Nephron (organoid): ENCODE measurements around the gene GLRA2.
A peak's percentile ranks its signal among the peaks of the same experiment; 100 is the strongest.

Experiments
- H3K27ac Mint-ChIP-seq, 3 experiments: 2 replicates each; pipeline ENCODE4 v1.8.0; 2020; ENCODE audit warnings: mixed read lengths in 3 of 3, mild to moderate bottlenecking in 2 of 3, moderate library complexity in 1 of 3
- H3K27me3 Mint-ChIP-seq: 2 replicates; pipeline ENCODE4 v1.8.0; 2021; ENCODE audit warnings: low read depth, mild to moderate bottlenecking, moderate library complexity, mixed read lengths
- H3K36me3 Mint-ChIP-seq: 2 replicates; pipeline ENCODE4 v1.8.0; 2020; ENCODE audit warnings: low read depth, mixed read lengths
- H3K4me1 Mint-ChIP-seq: 2 replicates; pipeline ENCODE4 v1.8.0; 2020; ENCODE audit warnings: mixed read lengths
- H3K4me3 Mint-ChIP-seq, 3 experiments: 2 replicates each; pipeline ENCODE4 v1.8.0; 2020; ENCODE audit warnings: mild to moderate bottlenecking in 3 of 3, mixed read lengths in 3 of 3, moderate library complexity in 2 of 3
- H3K9me3 Mint-ChIP-seq: 2 replicates; pipeline ENCODE4 v1.8.0; 2020; ENCODE audit warnings: mixed read lengths
- TF ChIP-seq, protein P1 (sequence below), 3 experiments: fragments of 200-600 bp; sonication (generic); IDR thresholded peaks; one replicate each; pipeline ENCODE4 v1.5.0; 2021; ENCODE audit warnings: antibody characterized with exemption in 3 of 3; ENCODE audit not compliant: unreplicated experiment in 3 of 3

The GLRA2 gene

DNA sequence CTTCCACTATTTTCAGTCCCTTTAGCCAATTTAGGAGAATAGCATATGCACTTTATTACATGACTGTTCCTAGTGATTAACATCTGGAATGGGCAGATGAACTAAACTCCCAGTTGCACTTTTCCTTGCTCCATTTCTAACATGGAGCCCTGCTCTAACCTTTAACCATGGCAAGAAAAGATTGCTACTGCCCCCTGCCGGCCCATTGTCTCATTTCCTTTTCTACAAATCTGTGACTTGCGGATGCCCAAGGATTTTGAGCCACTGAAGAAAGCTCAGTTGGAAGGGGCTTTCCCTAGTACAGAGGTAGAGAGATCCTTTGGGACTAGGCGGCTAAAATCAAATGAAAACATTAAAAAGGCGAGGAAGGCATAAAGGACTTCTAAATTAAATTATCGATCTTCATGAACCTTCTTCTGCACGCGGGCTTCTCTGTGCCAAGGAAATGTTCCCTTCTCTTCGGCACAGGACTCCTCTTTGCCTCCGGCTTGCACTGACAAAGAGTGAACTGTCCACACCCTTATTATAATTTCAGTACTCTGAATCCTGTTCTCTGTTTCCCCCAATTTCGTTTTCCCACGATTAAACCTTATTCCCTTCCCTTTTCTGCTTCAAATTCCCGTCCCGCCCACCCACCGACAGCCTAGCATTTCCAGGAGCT, 577 bp upstream of the GLRA2 start:
- peak overlapping the region; percentile 78 to 85 (median 85) for H3K4me3 Mint-ChIP-seq
- no peaks in the 10 kb centered on the region for H3K27me3 Mint-ChIP-seq
- H3K9me3 Mint-ChIP-seq = peaks cover 2% of the 10 kb centered on the region
- H3K27ac Mint-ChIP-seq = no peak overlapping the region
- H3K4me1 Mint-ChIP-seq = no peaks in the 10 kb centered on the region
- TF ChIP-seq, protein P1, sequence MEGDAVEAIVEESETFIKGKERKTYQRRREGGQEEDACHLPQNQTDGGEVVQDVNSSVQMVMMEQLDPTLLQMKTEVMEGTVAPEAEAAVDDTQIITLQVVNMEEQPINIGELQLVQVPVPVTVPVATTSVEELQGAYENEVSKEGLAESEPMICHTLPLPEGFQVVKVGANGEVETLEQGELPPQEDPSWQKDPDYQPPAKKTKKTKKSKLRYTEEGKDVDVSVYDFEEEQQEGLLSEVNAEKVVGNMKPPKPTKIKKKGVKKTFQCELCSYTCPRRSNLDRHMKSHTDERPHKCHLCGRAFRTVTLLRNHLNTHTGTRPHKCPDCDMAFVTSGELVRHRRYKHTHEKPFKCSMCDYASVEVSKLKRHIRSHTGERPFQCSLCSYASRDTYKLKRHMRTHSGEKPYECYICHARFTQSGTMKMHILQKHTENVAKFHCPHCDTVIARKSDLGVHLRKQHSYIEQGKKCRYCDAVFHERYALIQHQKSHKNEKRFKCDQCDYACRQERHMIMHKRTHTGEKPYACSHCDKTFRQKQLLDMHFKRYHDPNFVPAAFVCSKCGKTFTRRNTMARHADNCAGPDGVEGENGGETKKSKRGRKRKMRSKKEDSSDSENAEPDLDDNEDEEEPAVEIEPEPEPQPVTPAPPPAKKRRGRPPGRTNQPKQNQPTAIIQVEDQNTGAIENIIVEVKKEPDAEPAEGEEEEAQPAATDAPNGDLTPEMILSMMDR (IDR thresholded peaks at IDR 0.05; ENCODE audit: unreplicated experiment in 3 of 3) = peak; percentile 47 to 58 (median 54)
- no peaks in the 10 kb centered on the region for H3K36me3 Mint-ChIP-seq

- Mint-ChIP-seq H3K27ac (no peak overlapping the region), H3K27me3 (no peaks in the 10 kb centered on the region), H3K9me3 (peaks cover 4% of the 10 kb centered on the region), H3K36me3 (no peaks in the 10 kb centered on the region), H3K4me1 (no peaks in the 10 kb centered on the region), H3K4me3 (no peak overlapping the region)
- TF ChIP-seq, protein P1 (IDR thresholded peaks at IDR 0.05; ENCODE audit: unreplicated experiment in 3 of 3) = no peak
Observed at GRCh38 chrX:14533867-14534266, 4.5 kb downstream of the GLRA2 start.

DNA sequence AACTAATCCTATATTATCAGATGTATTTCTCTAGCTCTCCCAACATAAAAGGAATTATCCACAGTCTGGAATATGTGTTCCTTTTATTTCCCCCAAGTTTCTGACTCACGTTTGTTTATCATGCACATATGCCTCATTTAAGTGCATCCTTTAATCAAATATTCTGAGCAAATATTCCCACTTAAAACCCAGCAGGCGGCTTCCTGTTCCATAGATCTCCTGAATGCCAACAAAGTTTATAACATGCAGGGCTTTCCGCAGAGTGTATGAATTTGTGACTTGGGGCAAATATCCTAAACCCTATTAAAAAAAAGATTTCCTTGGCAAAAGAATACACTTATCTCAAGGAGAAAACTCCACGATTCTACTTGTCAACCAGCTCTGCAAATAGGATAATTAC, 16.9 kb downstream of the GLRA2 start:
- TF ChIP-seq, protein P1 (IDR thresholded peaks at IDR 0.05; ENCODE audit: unreplicated experiment in 3 of 3) = no peak
- no peak overlapping the region for H3K27ac Mint-ChIP-seq
- H3K27me3 Mint-ChIP-seq = no peaks in the 10 kb centered on the region
- H3K36me3 Mint-ChIP-seq = no peaks in the 10 kb centered on the region
- no peak overlapping the region for H3K4me3 Mint-ChIP-seq
- no peaks in the 10 kb centered on the region for H3K9me3 Mint-ChIP-seq
- H3K4me1 Mint-ChIP-seq = no peaks in the 10 kb centered on the region

GRCh38 chrX:14554131-14554715, 24.9 kb downstream of the GLRA2 start:
- Mint-ChIP-seq H3K27me3 (no peaks in the 10 kb centered on the region), H3K4me1 (no peaks in the 10 kb centered on the region), H3K36me3 (no peaks in the 10 kb centered on the region), H3K9me3 (peaks cover 2% of the 10 kb centered on the region), H3K4me3 (no peak overlapping the region), H3K27ac (no peak overlapping the region)
- TF ChIP-seq, protein P1 (IDR thresholded peaks at IDR 0.05; ENCODE audit: unreplicated experiment in 3 of 3) = no peak

DNA sequence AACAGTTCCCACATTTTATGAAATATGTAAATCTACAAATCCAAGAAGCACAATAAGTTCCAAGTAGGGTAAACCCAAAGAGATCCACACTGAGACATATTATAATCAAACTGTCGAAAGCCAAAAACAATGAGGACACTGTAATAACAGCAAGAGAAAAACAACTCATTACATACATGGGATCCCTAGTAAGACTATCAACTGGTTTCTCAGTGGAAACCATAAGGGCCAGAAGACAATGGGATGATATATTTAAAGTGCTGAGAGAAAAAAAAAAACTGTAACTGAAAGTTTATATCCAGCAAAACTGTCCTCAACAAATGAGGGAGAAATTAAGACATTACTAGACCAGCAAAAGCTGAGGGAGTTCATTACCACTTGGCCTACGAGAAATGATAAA, 34.7 kb downstream of the GLRA2 start:
- H3K9me3 Mint-ChIP-seq = peaks cover 44% of the 10 kb centered on the region
- H3K36me3 Mint-ChIP-seq = no peaks in the 10 kb centered on the region
- no peaks in the 10 kb centered on the region for H3K27me3 Mint-ChIP-seq
- no peaks in the 10 kb centered on the region for H3K4me1 Mint-ChIP-seq
- no peak overlapping the region for H3K27ac Mint-ChIP-seq
- TF ChIP-seq, protein P1 (IDR thresholded peaks at IDR 0.05; ENCODE audit: unreplicated experiment in 3 of 3) = no peak
- H3K4me3 Mint-ChIP-seq = no peak overlapping the region

DNA sequence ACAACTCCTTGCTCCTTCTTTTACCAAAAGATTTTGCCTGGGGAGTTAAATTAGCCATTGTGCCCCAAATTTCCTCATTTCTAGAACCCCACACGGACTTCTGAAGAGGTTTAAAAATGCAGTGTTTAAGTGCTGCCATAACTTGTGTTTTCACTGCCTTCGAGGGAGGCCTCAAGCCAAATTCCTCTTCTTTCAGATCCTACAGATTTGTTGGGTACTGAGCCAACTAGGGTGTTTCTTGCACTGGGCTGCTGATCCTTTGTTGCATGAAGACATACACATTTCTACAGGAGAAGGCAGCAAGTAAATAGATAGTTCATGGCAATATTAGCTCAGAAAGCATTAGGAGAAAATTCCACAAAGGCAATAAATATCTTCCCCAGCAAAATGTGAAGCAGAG, 43.8 kb downstream of the GLRA2 start:
- H3K36me3 Mint-ChIP-seq = no peaks in the 10 kb centered on the region
- H3K27me3 Mint-ChIP-seq = no peaks in the 10 kb centered on the region
- no peak overlapping the region for H3K27ac Mint-ChIP-seq
- H3K4me3 Mint-ChIP-seq = no peak overlapping the region
- TF ChIP-seq, protein P1 (IDR thresholded peaks at IDR 0.05; ENCODE audit: unreplicated experiment in 3 of 3) = no peak
- no peaks in the 10 kb centered on the region for H3K9me3 Mint-ChIP-seq
- H3K4me1 Mint-ChIP-seq = peaks cover 5% of the 10 kb centered on the region
